Kidney capillary endothelial cell (primary cell): ENCODE data around the gene SCGB3A1.

Experiments
- DNase-seq: peaks from one replicate; pipeline ENCODE4 v3.0.0-alpha.2; 2018; ENCODE audit warnings: low spot score

Gene SCGB3A1

GRCh38 chr5:180604271-180604670 is 13.0 kb upstream of the SCGB3A1 start:
- no peak for DNase-seq

GRCh38 chr5:180603076-180603594 is 11.8 kb upstream of the SCGB3A1 start:
- DNase-seq: no peak

- no peak for DNase-seq
Observed at GRCh38 chr5:180602481-180603075, 11.3 kb upstream of the SCGB3A1 start.

GRCh38 chr5:180601591-180602480 is 10.5 kb upstream of the SCGB3A1 start:
- DNase-seq: no peak

- DNase-seq: no peak
Observed at GRCh38 chr5:180600554-180601041, 9.3 kb upstream of the SCGB3A1 start.

GRCh38 chr5:180599981-180600553 is 8.8 kb upstream of the SCGB3A1 start:
- no peak for DNase-seq

GRCh38 chr5:180599590-180599914 is 8.3 kb upstream of the SCGB3A1 start:
- DNase-seq: no peak

- DNase-seq: no peak
Observed at GRCh38 chr5:180598797-180599589, 7.7 kb upstream of the SCGB3A1 start.

GRCh38 chr5:180598316-180598701 is 7.0 kb upstream of the SCGB3A1 start:
- DNase-seq: no peak

GRCh38 chr5:180596668-180597231 is 5.5 kb upstream of the SCGB3A1 start:
- DNase-seq: no peak

- DNase-seq: no peak
Observed at GRCh38 chr5:180596115-180596667, 4.9 kb upstream of the SCGB3A1 start.

- no peak for DNase-seq
Observed at GRCh38 chr5:180595381-180596114, 4.2 kb upstream of the SCGB3A1 start.

GRCh38 chr5:180595046-180595379 is 3.7 kb upstream of the SCGB3A1 start:
- DNase-seq: no peak

- no peak for DNase-seq
Observed at GRCh38 chr5:180594311-180595045, 3.2 kb upstream of the SCGB3A1 start.

GRCh38 chr5:180593446-180594206 is 2.3 kb upstream of the SCGB3A1 start:
- no peak for DNase-seq

- no peak for DNase-seq
Observed at GRCh38 chr5:180592176-180592575, 877 bp upstream of the SCGB3A1 start.

- no peak for DNase-seq
Observed at GRCh38 chr5:180590543-180591310, 572 bp downstream of the SCGB3A1 start.

- DNase-seq: no peak
Observed at GRCh38 chr5:180589771-180590542, 1.3 kb downstream of the SCGB3A1 start.
